Activated T-helper 2 cell treated with anti-CD3 and anti-CD28 coated beads, Interferon-gamma antibody, Interleukin-2, Interleukin-4, amounts not matched to agents 10 μg/mL and 5 μg/mL and 100 μg/mL, durations not matched to agents 14 hours and 24 hours and 36 hours (primary cell): ENCODE measurements around the gene FIBP. TPM values are rescaled to one million over a fixed set of nuclear protein-coding genes. Genes with fewer than 3 reads are reported as not detected.

Experiments used
- DNase-seq: peaks from one replicate; pipeline ENCODE4 v3.0.0; 2021; ENCODE audit warnings: low spot score
- H3K27ac Mint-ChIP-seq: one replicate; pipeline ENCODE4 v1.8.0; 2021; ENCODE audit warnings: mixed read lengths
- H3K27me3 Mint-ChIP-seq: one replicate; pipeline ENCODE4 v1.8.0; 2021; ENCODE audit warnings: low read depth, mixed read lengths
- H3K36me3 Mint-ChIP-seq: one replicate; pipeline ENCODE4 v1.8.0; 2021; ENCODE audit warnings: low read depth, mixed read lengths
- H3K4me1 Mint-ChIP-seq: one replicate; pipeline ENCODE4 v1.8.0; 2021; ENCODE audit warnings: low read depth, mixed read lengths
- H3K4me3 Mint-ChIP-seq: one replicate; pipeline ENCODE4 v1.8.0; 2021; ENCODE audit warnings: low read depth, mild to moderate bottlenecking, moderate library complexity, mixed read lengths
- H3K9me3 Mint-ChIP-seq: one replicate; pipeline ENCODE4 v1.8.0; 2021; ENCODE audit warnings: mixed read lengths
- intact Hi-C: fragments of 100-400 bp; cut with micrococcal nuclease; formaldehyde crosslinking; loops from one replicate; pipeline ENCODE4 v1.15.1; 2023
- total RNA-seq: library from RNA; stranded (reverse); gene quantifications from 2 replicates; pipeline ENCODE4 v1.2.3, GENCODE V29; 2022

Gene FIBP
- total RNA-seq: 95.4 and 99.8 TPM in 2 replicates

- Mint-ChIP-seq H3K9me3 (no peaks in the 10 kb centered on the region), H3K4me3 (peak within 1 kb of the TSS; percentile 98), H3K27me3 (no peaks in the 10 kb centered on the region), H3K4me1 (peaks cover 47% of the 10 kb centered on the region), H3K27ac (peak within 1 kb of the TSS; percentile 92), H3K36me3 (peaks cover 61% of the 10 kb centered on the region)
- peak; percentile 91 for DNase-seq
- intact Hi-C loops: loop anchor here (1.0 to 2.0 kb wide), 2 partner anchors 73 to 101 kb away; partner anchors contain the start of gene SART1
Measured at GRCh38 chr11:65888163-65888814, at the start of gene FIBP. Gene FIBP (minus strand): TSS chr11:65888471. CDS start chr11:65888418, 53 bp downstream.

GRCh38 chr11:65937766-65938165 lies 49.5 kb upstream of the FIBP start:
- Mint-ChIP-seq H3K4me3 (no peak overlapping the region), H3K27ac (no peak overlapping the region), H3K27me3 (no peaks in the 10 kb centered on the region), H3K9me3 (no peaks in the 10 kb centered on the region), H3K4me1 (peaks cover 6% of the 10 kb centered on the region), H3K36me3 (no peaks in the 10 kb centered on the region)
- no peak for DNase-seq
- intact Hi-C loops: no loop called here

- peaks cover 8% of the 10 kb centered on the region for H3K4me1 Mint-ChIP-seq
- no peak overlapping the region for H3K4me3 Mint-ChIP-seq
- intact Hi-C loops: no loop called here
- no peaks in the 10 kb centered on the region for H3K27me3 Mint-ChIP-seq
- no peaks in the 10 kb centered on the region for H3K9me3 Mint-ChIP-seq
- H3K36me3 Mint-ChIP-seq: no peaks in the 10 kb centered on the region
- DNase-seq: no peak
- H3K27ac Mint-ChIP-seq: no peak overlapping the region
Measured at GRCh38 chr11:65934014-65934413, 45.7 kb upstream of the FIBP start.

GRCh38 chr11:65932558-65932919 lies 44.3 kb upstream of the FIBP start:
- H3K4me1 Mint-ChIP-seq: peaks cover 23% of the 10 kb centered on the region
- H3K36me3 Mint-ChIP-seq: no peaks in the 10 kb centered on the region
- H3K27me3 Mint-ChIP-seq: no peaks in the 10 kb centered on the region
- H3K27ac Mint-ChIP-seq: no peak overlapping the region
- DNase-seq: no peak
- H3K4me3 Mint-ChIP-seq: no peak overlapping the region
- intact Hi-C loops: no loop called here
- H3K9me3 Mint-ChIP-seq: no peaks in the 10 kb centered on the region

GRCh38 chr11:65931773-65932557 lies 43.7 kb upstream of the FIBP start:
- intact Hi-C loops: no loop called here
- H3K36me3 Mint-ChIP-seq: no peaks in the 10 kb centered on the region
- no peaks in the 10 kb centered on the region for H3K9me3 Mint-ChIP-seq
- DNase-seq: no peak
- peak overlapping the region; percentile 71 for H3K27ac Mint-ChIP-seq
- H3K4me3 Mint-ChIP-seq: no peak overlapping the region
- H3K27me3 Mint-ChIP-seq: no peaks in the 10 kb centered on the region
- H3K4me1 Mint-ChIP-seq: peaks cover 29% of the 10 kb centered on the region

GRCh38 chr11:65928667-65929066 lies 40.4 kb upstream of the FIBP start:
- no peaks in the 10 kb centered on the region for H3K36me3 Mint-ChIP-seq
- intact Hi-C loops: loop anchor here (1.0 to 5.0 kb wide), 3 partner anchors 9 to 36 kb away; partner anchors contain the start of genes C11orf68, CCDC85B, DRAP1 and SART1
- peaks cover 31% of the 10 kb centered on the region for H3K4me1 Mint-ChIP-seq
- H3K9me3 Mint-ChIP-seq: no peaks in the 10 kb centered on the region
- H3K27ac Mint-ChIP-seq: peak overlapping the region; percentile 89
- H3K4me3 Mint-ChIP-seq: peak overlapping the region; percentile 57
- H3K27me3 Mint-ChIP-seq: no peaks in the 10 kb centered on the region
- no peak for DNase-seq

- intact Hi-C loops: loop anchor here (1.0 to 5.0 kb wide), 3 partner anchors 9 to 36 kb away; partner anchors contain the start of genes C11orf68, CCDC85B, DRAP1 and SART1
- Mint-ChIP-seq H3K4me3 (peak overlapping the region; percentile 65), H3K27me3 (no peaks in the 10 kb centered on the region), H3K4me1 (peaks cover 31% of the 10 kb centered on the region), H3K36me3 (peaks cover 6% of the 10 kb centered on the region), H3K27ac (peak overlapping the region; percentile 89), H3K9me3 (no peaks in the 10 kb centered on the region)
- DNase-seq: peak; percentile 75
Measured at GRCh38 chr11:65927904-65928397, 39.7 kb upstream of the FIBP start.

- no peak for DNase-seq
- Mint-ChIP-seq H3K27ac (no peak overlapping the region), H3K4me3 (no peak overlapping the region), H3K27me3 (no peaks in the 10 kb centered on the region), H3K9me3 (no peaks in the 10 kb centered on the region), H3K4me1 (peaks cover 24% of the 10 kb centered on the region), H3K36me3 (peaks cover 23% of the 10 kb centered on the region)
- intact Hi-C loops: loop anchor here (5.0 kb wide), 1 partner anchor 33 kb away; the partner anchor contains the start of gene CCDC85B
Measured at GRCh38 chr11:65925397-65925796, 37.1 kb upstream of the FIBP start.

- no peak overlapping the region for H3K4me3 Mint-ChIP-seq
Measured at GRCh38 chr11:65922565-65922964, 34.3 kb upstream of the FIBP start.

GRCh38 chr11:65921876-65922275 lies 33.6 kb upstream of the FIBP start:
- intact Hi-C loops: no loop called here
- no peak for DNase-seq
- H3K36me3 Mint-ChIP-seq: peaks cover 34% of the 10 kb centered on the region
- no peak overlapping the region for H3K27ac Mint-ChIP-seq
- H3K9me3 Mint-ChIP-seq: no peaks in the 10 kb centered on the region
- no peaks in the 10 kb centered on the region for H3K27me3 Mint-ChIP-seq
- peaks cover 11% of the 10 kb centered on the region for H3K4me1 Mint-ChIP-seq
- no peak overlapping the region for H3K4me3 Mint-ChIP-seq

More at GRCh38 chr11:65922565-65922964, 34.3 kb upstream of the FIBP start:
- no peaks in the 10 kb centered on the region for H3K27me3 Mint-ChIP-seq
- DNase-seq: no peak
- H3K4me1 Mint-ChIP-seq: peaks cover 13% of the 10 kb centered on the region
- no peak overlapping the region for H3K27ac Mint-ChIP-seq
- no peaks in the 10 kb centered on the region for H3K9me3 Mint-ChIP-seq
- H3K36me3 Mint-ChIP-seq: peaks cover 30% of the 10 kb centered on the region
- intact Hi-C loops: no loop called here

GRCh38 chr11:65921033-65921555 lies 32.8 kb upstream of the FIBP start:
- intact Hi-C loops: no loop called here
- peaks cover 13% of the 10 kb centered on the region for H3K4me1 Mint-ChIP-seq
- peaks cover 40% of the 10 kb centered on the region for H3K36me3 Mint-ChIP-seq
- peak overlapping the region; percentile 88 for H3K4me3 Mint-ChIP-seq
- no peaks in the 10 kb centered on the region for H3K9me3 Mint-ChIP-seq
- no peak overlapping the region for H3K27ac Mint-ChIP-seq
- H3K27me3 Mint-ChIP-seq: no peaks in the 10 kb centered on the region
- no peak for DNase-seq

GRCh38 chr11:65920372-65920802 lies 32.1 kb upstream of the FIBP start:
- peak overlapping the region; percentile 88 for H3K4me3 Mint-ChIP-seq
- H3K36me3 Mint-ChIP-seq: peaks cover 40% of the 10 kb centered on the region
- DNase-seq: no peak
- H3K9me3 Mint-ChIP-seq: no peaks in the 10 kb centered on the region
- peak overlapping the region; percentile 85 for H3K27ac Mint-ChIP-seq
- H3K27me3 Mint-ChIP-seq: no peaks in the 10 kb centered on the region
- intact Hi-C loops: no loop called here
- H3K4me1 Mint-ChIP-seq: peaks cover 15% of the 10 kb centered on the region
